Measurements from ENCODE around the gene MKRN2OS.

The MKRN2OS gene

GRCh38 chr3:12501360-12502020 lies 43.8 kb downstream of the MKRN2OS start:
- no peak for DNase-seq
- peaks cover 81% of the 10 kb centered on the region for H3K36me3 Mint-ChIP-seq (ENCODE audit: low read depth)
- TF ChIP-seq, protein P1, sequence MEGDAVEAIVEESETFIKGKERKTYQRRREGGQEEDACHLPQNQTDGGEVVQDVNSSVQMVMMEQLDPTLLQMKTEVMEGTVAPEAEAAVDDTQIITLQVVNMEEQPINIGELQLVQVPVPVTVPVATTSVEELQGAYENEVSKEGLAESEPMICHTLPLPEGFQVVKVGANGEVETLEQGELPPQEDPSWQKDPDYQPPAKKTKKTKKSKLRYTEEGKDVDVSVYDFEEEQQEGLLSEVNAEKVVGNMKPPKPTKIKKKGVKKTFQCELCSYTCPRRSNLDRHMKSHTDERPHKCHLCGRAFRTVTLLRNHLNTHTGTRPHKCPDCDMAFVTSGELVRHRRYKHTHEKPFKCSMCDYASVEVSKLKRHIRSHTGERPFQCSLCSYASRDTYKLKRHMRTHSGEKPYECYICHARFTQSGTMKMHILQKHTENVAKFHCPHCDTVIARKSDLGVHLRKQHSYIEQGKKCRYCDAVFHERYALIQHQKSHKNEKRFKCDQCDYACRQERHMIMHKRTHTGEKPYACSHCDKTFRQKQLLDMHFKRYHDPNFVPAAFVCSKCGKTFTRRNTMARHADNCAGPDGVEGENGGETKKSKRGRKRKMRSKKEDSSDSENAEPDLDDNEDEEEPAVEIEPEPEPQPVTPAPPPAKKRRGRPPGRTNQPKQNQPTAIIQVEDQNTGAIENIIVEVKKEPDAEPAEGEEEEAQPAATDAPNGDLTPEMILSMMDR (IDR thresholded peaks at IDR 0.05) = no peak

DNA sequence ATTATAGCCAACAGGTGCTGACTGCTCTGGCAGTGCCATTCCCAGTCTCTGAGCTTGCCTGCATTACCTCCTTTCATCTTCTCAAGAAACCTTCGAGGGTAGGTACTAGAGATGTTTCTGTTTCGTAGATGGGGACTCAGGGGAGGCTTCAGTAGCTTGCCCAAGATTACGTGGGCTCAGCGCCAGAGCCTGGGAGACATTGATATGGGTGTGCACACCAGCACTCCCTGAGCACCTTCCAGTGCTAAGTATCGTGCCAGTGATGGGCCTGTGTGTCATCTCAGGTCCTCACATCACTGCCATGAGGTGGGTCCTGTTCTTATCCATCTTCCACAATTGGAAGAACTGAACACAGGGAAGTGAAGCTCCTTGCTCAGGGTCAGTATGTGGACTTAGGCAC lies 45.8 kb downstream of the MKRN2OS start:
- H3K4me1 Mint-ChIP-seq = no peaks in the 10 kb centered on the region
- H3K4me3 Mint-ChIP-seq = no peak overlapping the region
- H3K27me3 Mint-ChIP-seq (ENCODE audit: low read depth, poor library complexity) = no peaks in the 10 kb centered on the region
- TF ChIP-seq, protein P1 (IDR thresholded peaks at IDR 0.05) = no peak
- H3K27ac Mint-ChIP-seq = no peak overlapping the region
- no peak for DNase-seq
- H3K9me3 Mint-ChIP-seq = no peaks in the 10 kb centered on the region
- H3K36me3 Mint-ChIP-seq (ENCODE audit: low read depth) = peaks cover 77% of the 10 kb centered on the region

More at GRCh38 chr3:12501360-12502020, 43.8 kb downstream of the MKRN2OS start:
- no peaks in the 10 kb centered on the region for H3K27me3 Mint-ChIP-seq (ENCODE audit: low read depth, poor library complexity)
- no peaks in the 10 kb centered on the region for H3K9me3 Mint-ChIP-seq
- no peak overlapping the region for H3K27ac Mint-ChIP-seq
- no peak overlapping the region for H3K4me3 Mint-ChIP-seq
- H3K4me1 Mint-ChIP-seq = peaks cover 9% of the 10 kb centered on the region

DNA sequence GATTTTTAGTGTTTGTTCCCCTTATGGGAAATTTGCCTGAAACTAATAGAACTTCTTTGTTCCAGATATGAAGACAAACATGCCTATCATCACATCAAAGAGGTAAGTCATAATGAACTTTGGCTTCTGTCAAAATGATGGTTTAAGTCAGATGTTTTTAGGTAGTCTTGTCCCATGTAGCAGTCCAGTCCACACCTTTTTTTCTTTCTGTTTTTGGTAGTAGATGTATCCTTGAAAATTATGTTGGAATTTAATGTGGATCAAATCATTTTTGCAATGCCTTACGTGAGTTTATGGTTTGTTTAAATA lies 48.9 kb downstream of the MKRN2OS start:
- Mint-ChIP-seq H3K27ac (no peak overlapping the region), H3K27me3 (ENCODE audit: low read depth, poor library complexity) (no peaks in the 10 kb centered on the region), H3K36me3 (ENCODE audit: low read depth) (peaks cover 63% of the 10 kb centered on the region), H3K4me1 (no peaks in the 10 kb centered on the region), H3K4me3 (no peak overlapping the region), H3K9me3 (no peaks in the 10 kb centered on the region)
- TF ChIP-seq, protein P1 (IDR thresholded peaks at IDR 0.05) = no peak
- DNase-seq = no peak

GRCh38 chr3:12495749-12496452 lies 49.4 kb downstream of the MKRN2OS start:
- no peak for DNase-seq
- no peaks in the 10 kb centered on the region for H3K9me3 Mint-ChIP-seq
- no peaks in the 10 kb centered on the region for H3K27me3 Mint-ChIP-seq (ENCODE audit: low read depth, poor library complexity)
- no peak overlapping the region for H3K4me3 Mint-ChIP-seq
- TF ChIP-seq, protein P1 (IDR thresholded peaks at IDR 0.05) = peak; percentile 9
- peaks cover 63% of the 10 kb centered on the region for H3K36me3 Mint-ChIP-seq (ENCODE audit: low read depth)
- H3K4me1 Mint-ChIP-seq = no peaks in the 10 kb centered on the region
- no peak overlapping the region for H3K27ac Mint-ChIP-seq

DNA sequence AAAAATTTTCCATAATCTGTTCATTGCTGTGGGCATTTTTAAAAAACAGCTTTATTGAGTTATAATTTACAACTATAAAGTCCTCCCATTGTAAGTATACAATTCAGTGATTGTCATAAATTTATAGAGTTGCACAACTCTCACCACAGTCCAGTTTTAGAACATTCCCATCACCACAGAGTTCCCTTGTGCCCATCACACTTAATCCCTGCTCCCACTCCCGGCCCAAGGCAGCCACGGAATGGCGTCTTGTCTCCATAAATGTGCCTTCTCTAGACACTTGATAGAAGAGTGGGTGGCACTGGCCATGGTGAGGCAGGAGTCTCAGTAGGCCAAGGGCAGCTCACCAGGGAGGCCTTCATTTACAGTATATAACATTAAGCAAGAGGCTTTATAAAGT lies 54.8 kb downstream of the MKRN2OS start:
- H3K27me3 Mint-ChIP-seq (ENCODE audit: low read depth, poor library complexity) = no peaks in the 10 kb centered on the region
- no peak overlapping the region for H3K4me3 Mint-ChIP-seq
- H3K9me3 Mint-ChIP-seq = no peaks in the 10 kb centered on the region
- H3K36me3 Mint-ChIP-seq (ENCODE audit: low read depth) = peaks cover 37% of the 10 kb centered on the region
- H3K4me1 Mint-ChIP-seq = peaks cover 40% of the 10 kb centered on the region
- TF ChIP-seq, protein P1 (IDR thresholded peaks at IDR 0.05) = no peak
- no peak for DNase-seq
- peak overlapping the region; percentile 85 for H3K27ac Mint-ChIP-seq

DNA sequence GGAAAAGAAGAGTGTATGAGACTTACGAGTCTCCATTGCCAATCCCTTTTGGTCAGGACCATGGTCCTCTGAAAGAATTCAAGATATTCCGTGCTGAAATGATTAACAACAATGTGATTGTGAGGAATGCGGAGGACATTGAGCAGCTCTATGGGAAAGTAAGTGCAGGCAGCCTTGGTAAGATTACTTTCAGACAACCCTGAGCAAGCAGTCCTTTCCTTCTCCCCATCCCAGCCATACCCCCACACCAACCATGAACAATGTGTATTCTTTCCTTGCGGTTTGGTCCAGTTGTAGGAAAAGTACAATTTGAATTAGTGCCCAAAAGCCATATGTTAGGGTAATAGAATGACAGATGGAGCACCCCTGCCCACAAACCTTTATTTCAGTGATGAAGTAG lies 55.5 kb downstream of the MKRN2OS start:
- Mint-ChIP-seq H3K36me3 (ENCODE audit: low read depth) (peaks cover 37% of the 10 kb centered on the region), H3K4me1 (peaks cover 47% of the 10 kb centered on the region), H3K27me3 (ENCODE audit: low read depth, poor library complexity) (no peaks in the 10 kb centered on the region), H3K4me3 (no peak overlapping the region), H3K27ac (peak overlapping the region; percentile 35), H3K9me3 (no peaks in the 10 kb centered on the region)
- DNase-seq = no peak
- TF ChIP-seq, protein P1 (IDR thresholded peaks at IDR 0.05) = no peak

Measured in nephron progenitor cell (in vitro differentiated cells).